D341Med (cell line): ENCODE measurements around the gene HES1.
A peak's percentile ranks its signal among the peaks of the same experiment; 100 is the strongest.
"Not testable (repeated sequence)": the region's sequence is repeated elsewhere in the genome, so short reads cannot be mapped to it uniquely, and the experiment has no call there.

ENCODE experiments used
- DNase-seq: peaks from one replicate; pipeline ENCODE4 v3.0.0; 2012; ENCODE audit warnings: low spot score

Gene HES1

GRCh38 chr3:194128202-194128918, 7.6 kb upstream of the HES1 start:
- DNase-seq: no peak

- DNase-seq: not testable (repeated sequence)
Observed at GRCh38 chr3:194128919-194129295, 7.0 kb upstream of the HES1 start.

GRCh38 chr3:194129581-194130133, 6.3 kb upstream of the HES1 start:
- no peak for DNase-seq

- DNase-seq: no peak
Observed at GRCh38 chr3:194130188-194130587, 5.8 kb upstream of the HES1 start.

GRCh38 chr3:194130807-194131589, 5.0 kb upstream of the HES1 start:
- DNase-seq: no peak

- no peak for DNase-seq
Observed at GRCh38 chr3:194132465-194133286, 3.3 kb upstream of the HES1 start.

- DNase-seq: no peak
Observed at GRCh38 chr3:194133661-194134230, 2.2 kb upstream of the HES1 start.

GRCh38 chr3:194134231-194134756, 1.7 kb upstream of the HES1 start:
- peak; percentile 91 for DNase-seq

GRCh38 chr3:194134757-194135515, 1.0 kb upstream of the HES1 start:
- peak; percentile 90 for DNase-seq

- DNase-seq: no peak
Observed at GRCh38 chr3:194135516-194135805, 487 bp upstream of the HES1 start.

GRCh38 chr3:194136519-194137007, 615 bp downstream of the HES1 start:
- DNase-seq: no peak

- peak; percentile 47 for DNase-seq
Observed at GRCh38 chr3:194137008-194137505, 1.1 kb downstream of the HES1 start.

GRCh38 chr3:194137506-194138474, 1.8 kb downstream of the HES1 start:
- DNase-seq: peak; percentile 80

GRCh38 chr3:194138732-194139070, 2.8 kb downstream of the HES1 start:
- DNase-seq: no peak

- DNase-seq: no peak
Observed at GRCh38 chr3:194139071-194139813, 3.3 kb downstream of the HES1 start.

GRCh38 chr3:194139814-194140391, 4.0 kb downstream of the HES1 start:
- DNase-seq: no peak

GRCh38 chr3:194140520-194141414, 4.8 kb downstream of the HES1 start:
- peak; percentile 43 for DNase-seq
